KMS-11 (cell line): Measurements from ENCODE around the gene LIMS1.

Experiments used
- H2AFZ ChIP-seq: fragments of 200-600 bp; sonication (generic); 2 replicates; pipeline ENCODE4 v1.6.1; 2016; ENCODE audit warnings: antibody characterized with exemption, mixed run types, low read depth
- H3K27ac ChIP-seq: fragments of 200-600 bp; sonication (generic); 2 replicates; pipeline ENCODE4 v1.6.1; 2016; ENCODE audit warnings: mild to moderate bottlenecking, mixed run types
- H3K27me3 ChIP-seq: fragments of 200-600 bp; sonication (generic); 2 replicates; pipeline ENCODE4 v1.6.1; 2017; ENCODE audit warnings: mild to moderate bottlenecking, low read depth, mixed run types, moderate library complexity; ENCODE audit not compliant: insufficient read depth
- H3K36me3 ChIP-seq: fragments of 200-600 bp; sonication (generic); 2 replicates; pipeline ENCODE4 v1.6.1; 2017; ENCODE audit warnings: mild to moderate bottlenecking, mixed run types; ENCODE audit not compliant: insufficient read depth
- H3K4me1 ChIP-seq: fragments of 200-600 bp; sonication (generic); 2 replicates; pipeline ENCODE4 v1.6.1; 2016; ENCODE audit warnings: mild to moderate bottlenecking, low read depth, mixed run types; ENCODE audit not compliant: poor library complexity, severe bottlenecking
- H3K4me2 ChIP-seq: fragments of 200-600 bp; sonication (generic); 2 replicates; pipeline ENCODE4 v1.7.0; 2016; ENCODE audit warnings: mild to moderate bottlenecking, mixed run types
- H3K4me3 ChIP-seq: fragments of 200-600 bp; sonication (generic); IDR thresholded peaks from 2 replicates; pipeline ENCODE4 v1.6.1; 2017; ENCODE audit warnings: low read depth, low read length, mixed read lengths; ENCODE audit not compliant: insufficient read depth
- H3K79me2 ChIP-seq: fragments of 200-600 bp; sonication (generic); 2 replicates; pipeline ENCODE4 v1.6.1; 2016; ENCODE audit warnings: low read depth, mixed run types; ENCODE audit not compliant: insufficient read depth
- H3K9ac ChIP-seq: fragments of 200-600 bp; sonication (generic); 2 replicates; pipeline ENCODE4 v1.6.1; 2016; ENCODE audit warnings: mild to moderate bottlenecking, mixed run types
- H4K20me1 ChIP-seq: fragments of 200-600 bp; sonication (generic); 2 replicates; pipeline ENCODE4 v1.6.1; 2016; ENCODE audit warnings: mild to moderate bottlenecking, mixed run types; ENCODE audit not compliant: insufficient read depth
- CTCF ChIP-seq: fragments of 200-600 bp; sonication (generic); conservative IDR thresholded peaks from 2 replicates; pipeline ENCODE4 v1.6.1; 2017; ENCODE audit warnings: low read depth, mild to moderate bottlenecking, antibody characterized with exemption, low read length, moderate library complexity, mixed read lengths

Gene LIMS1

DNA sequence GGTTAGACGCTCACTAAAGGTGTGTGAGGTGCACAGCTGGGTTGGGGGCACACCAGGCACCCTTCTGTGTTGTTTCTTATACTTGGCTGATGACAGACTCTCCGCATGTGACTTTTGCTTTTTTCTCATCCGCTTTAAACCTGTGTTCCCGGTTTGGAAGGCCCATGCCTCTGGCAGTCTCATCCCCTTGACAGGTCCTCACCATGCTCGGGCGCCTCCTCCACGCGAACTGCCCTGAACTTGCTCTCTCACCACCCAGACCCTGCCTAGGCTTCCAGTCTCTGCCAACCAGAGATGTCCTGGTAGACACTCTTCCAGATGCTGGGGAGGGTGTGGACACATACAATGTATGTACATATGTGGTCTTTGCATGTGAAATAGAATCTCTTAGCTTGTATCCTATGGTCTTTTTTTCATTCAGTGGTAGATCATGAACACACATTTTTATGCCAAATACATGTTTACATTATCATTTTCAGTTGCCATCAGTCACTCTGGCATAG, 79.8 kb downstream of the LIMS1 start:
- Histone ChIP-seq H3K4me1 (peaks cover 66% of the 10 kb centered on the region), H3K36me3 (no peaks in the 10 kb centered on the region), H3K79me2 (peaks cover 29% of the 10 kb centered on the region; the same call in 1 of the 2 replicates), H4K20me1 (no peaks in the 10 kb centered on the region), H3K9ac (no peak overlapping the region), H3K27ac (peak overlapping the region; percentile 98; the same call in 1 of the 2 replicates), H3K27me3 (no peaks in the 10 kb centered on the region), H2AFZ (no peak overlapping the region), H3K4me2 (no peak overlapping the region), H3K4me3 (no peak overlapping the region)
- TF ChIP-seq CTCF = no peak

DNA sequence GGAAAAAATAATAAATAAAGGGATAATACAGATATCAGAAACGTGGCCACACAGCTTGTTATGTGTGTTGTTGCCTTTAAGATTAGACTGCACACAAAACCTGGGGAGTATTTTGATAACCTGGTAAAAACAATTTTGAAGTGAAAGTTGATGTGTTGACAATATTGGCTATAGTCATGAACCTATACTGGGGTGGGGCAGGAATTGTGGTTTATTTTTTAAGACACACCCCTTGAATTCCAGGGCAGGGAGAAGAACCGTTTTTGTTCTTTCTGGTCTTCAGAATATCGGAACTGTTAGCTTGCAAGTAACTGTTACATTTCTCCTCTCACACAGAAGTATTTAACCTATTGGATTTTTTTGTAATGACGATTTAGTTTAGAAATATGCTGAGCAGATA, 80.4 kb downstream of the LIMS1 start:
- Histone ChIP-seq H3K4me1 (peaks cover 66% of the 10 kb centered on the region), H4K20me1 (no peaks in the 10 kb centered on the region), H3K4me2 (no peak overlapping the region), H3K27ac (no peak overlapping the region), H3K79me2 (peaks cover 33% of the 10 kb centered on the region; the same call in 1 of the 2 replicates), H3K36me3 (no peaks in the 10 kb centered on the region), H2AFZ (no peak overlapping the region), H3K9ac (no peak overlapping the region), H3K27me3 (no peaks in the 10 kb centered on the region), H3K4me3 (no peak overlapping the region)
- no peak for TF ChIP-seq CTCF

DNA sequence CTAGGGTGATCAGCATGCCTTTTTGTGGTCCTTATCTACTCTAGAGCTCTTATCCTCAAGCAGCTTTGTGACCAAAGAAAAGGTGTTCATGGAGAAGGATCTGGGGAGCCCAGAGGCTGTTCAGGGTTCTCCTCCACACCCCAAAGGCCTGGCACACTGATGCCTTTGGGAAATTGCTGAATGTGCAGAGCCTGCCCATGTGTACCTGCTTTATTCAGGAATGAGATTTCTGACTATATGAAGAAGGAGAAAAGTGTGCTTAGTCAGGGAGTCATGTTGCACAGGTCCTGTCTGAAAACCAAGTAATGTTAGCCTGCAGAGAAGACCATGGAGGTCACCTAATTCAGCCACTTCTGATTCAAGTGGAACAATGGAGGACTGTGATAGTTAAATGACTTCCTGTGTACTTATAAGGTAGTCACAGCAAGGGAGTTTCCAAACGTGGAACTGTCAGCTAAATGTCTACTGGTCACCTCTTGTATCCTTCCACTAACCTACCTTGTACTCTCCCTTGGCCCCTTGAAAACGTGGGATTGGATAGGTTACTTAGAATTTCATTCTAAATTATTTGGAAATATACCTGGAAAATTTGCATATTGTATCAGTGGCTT, 81.3 kb downstream of the LIMS1 start:
- H3K27me3 ChIP-seq = no peaks in the 10 kb centered on the region
- H3K79me2 ChIP-seq = peaks cover 33% of the 10 kb centered on the region; the same call in 1 of the 2 replicates
- no peaks in the 10 kb centered on the region for H4K20me1 ChIP-seq
- no peak for TF ChIP-seq CTCF
- H3K9ac ChIP-seq = peak overlapping the region; percentile 30; the same call in 1 of the 2 replicates
- H3K4me3 ChIP-seq = no peak overlapping the region
- peak overlapping the region; percentile 83 for H3K4me2 ChIP-seq
- H3K27ac ChIP-seq = peak overlapping the region; percentile 65
- peaks cover 70% of the 10 kb centered on the region for H3K4me1 ChIP-seq
- H2AFZ ChIP-seq = no peak overlapping the region
- H3K36me3 ChIP-seq = no peaks in the 10 kb centered on the region

DNA sequence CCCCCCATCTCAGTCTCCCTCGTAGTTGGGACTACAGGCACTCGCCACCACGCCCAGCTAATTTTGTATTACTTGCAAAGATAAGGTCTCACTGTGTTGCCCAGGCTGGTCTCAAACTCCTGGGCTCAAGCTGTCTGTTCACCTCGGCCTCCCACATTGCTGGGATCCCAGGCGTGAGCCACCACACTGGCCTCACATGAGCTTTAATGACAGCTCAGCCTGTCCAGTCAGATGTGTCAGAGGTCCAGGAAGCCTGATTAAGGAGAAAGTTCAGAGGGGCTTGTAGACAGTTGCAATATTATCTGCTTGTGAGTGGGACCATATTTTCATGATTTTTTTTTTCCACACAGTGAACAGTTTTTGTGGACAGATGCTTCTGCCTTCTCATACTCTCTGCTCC, 82.0 kb downstream of the LIMS1 start:
- TF ChIP-seq CTCF = no peak
- H3K4me2 ChIP-seq = peak overlapping the region; percentile 83
- H4K20me1 ChIP-seq = no peaks in the 10 kb centered on the region
- H3K4me3 ChIP-seq = no peak overlapping the region
- H3K79me2 ChIP-seq = peaks cover 27% of the 10 kb centered on the region; the same call in 1 of the 2 replicates
- H3K27ac ChIP-seq = peak overlapping the region; percentile 65; the same call in 1 of the 2 replicates
- H3K9ac ChIP-seq = peak overlapping the region; percentile 30; the same call in 1 of the 2 replicates
- H2AFZ ChIP-seq = no peak overlapping the region
- H3K36me3 ChIP-seq = no peaks in the 10 kb centered on the region
- H3K27me3 ChIP-seq = no peaks in the 10 kb centered on the region
- peaks cover 70% of the 10 kb centered on the region for H3K4me1 ChIP-seq
